Stimulated activated CD8-positive, alpha-beta memory T cell treated with anti-CD3 and anti-CD28 coated beads, Interleukin-2, amount 100 ng/mL, for 48 hours (primary cell): Measurements from ENCODE around the gene ALX4.

Experiments used
- DNase-seq, 2 donors: peaks; one replicate each; pipeline ENCODE4 v3.0.0-alpha.2; 2020; ENCODE audit warnings: low read depth in 2 of 2

Gene ALX4

DNA sequence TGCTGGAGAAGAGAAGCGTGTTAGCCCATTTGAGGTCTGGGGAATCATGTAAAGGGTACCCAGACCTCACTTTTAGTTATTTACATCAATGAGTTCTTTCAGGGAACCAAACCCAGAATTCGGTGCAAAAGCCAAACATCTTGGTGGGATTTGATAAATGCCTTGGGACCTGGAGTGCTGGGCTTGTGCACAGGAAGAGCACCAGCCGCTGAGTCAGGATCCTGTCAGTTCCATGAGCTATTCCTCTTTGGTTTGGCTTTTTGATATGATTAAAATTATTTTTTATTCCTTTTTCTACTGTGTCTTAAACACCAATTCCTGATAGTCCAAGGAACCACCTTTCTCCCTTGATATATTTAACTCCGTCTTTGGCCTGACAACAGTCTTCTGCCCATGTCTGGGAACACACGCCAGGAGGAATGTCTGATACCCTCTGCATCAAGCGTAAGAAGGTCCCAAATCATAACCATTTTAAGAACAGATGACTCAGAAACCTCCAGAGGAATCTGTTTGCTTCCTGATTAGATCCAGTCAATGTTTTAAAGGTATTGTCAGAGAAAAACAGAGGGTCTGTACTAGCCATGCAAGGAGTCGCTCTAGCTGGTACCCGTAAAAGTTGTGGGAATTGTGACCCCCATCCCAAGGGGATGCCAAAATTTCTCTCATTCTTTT is 65.2 kb downstream of the ALX4 start:
- DNase-seq = no peak

- DNase-seq = no peak
Measured at GRCh38 chr11:44243595-44244343, 66.2 kb downstream of the ALX4 start.

GRCh38 chr11:44243086-44243485 is 66.9 kb downstream of the ALX4 start:
- no peak for DNase-seq

GRCh38 chr11:44241851-44242250 is 68.1 kb downstream of the ALX4 start:
- no peak for DNase-seq

DNA sequence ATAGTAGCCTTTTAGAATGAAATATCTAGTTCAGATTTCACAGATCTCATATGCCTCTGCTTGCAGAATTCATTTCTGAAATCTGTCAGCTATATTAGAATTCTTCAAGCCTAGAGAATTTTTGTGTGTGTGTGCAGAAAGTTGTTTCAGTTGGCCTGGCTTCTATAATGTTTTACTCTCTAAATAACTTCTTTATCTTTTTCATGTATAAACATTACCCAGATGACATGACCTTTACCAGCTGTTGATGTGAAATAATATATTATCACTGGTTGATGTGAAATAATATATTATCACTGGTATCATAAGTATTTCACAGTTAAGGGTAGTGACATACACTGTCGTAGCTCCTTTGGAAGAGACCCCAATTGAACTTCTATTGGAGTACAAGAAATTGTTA is 72.8 kb downstream of the ALX4 start:
- DNase-seq = no peak

- no peak for DNase-seq
Measured at GRCh38 chr11:44236296-44236695, 73.6 kb downstream of the ALX4 start.

DNA sequence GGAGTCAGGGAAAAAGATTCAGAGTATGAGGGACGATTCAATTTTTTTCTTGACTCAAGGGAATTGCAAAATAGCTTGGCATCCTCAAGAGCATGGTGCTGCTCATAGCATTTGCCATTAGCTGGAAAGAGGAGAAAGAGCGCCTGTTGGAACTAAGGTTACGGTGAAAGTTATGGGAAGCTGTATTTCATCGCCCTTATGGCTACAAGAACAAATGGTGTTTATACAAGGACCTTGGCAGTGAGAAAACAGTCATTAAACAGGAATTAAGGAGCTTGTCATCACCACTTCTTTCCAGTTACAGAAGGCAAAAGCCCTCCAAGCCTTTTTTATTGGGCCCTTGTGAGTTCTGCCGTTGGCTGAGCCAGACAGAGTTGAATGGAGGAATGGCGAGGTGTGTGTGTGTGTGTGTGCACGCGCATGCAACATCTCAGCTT is 74.2 kb downstream of the ALX4 start:
- DNase-seq = no peak

DNA sequence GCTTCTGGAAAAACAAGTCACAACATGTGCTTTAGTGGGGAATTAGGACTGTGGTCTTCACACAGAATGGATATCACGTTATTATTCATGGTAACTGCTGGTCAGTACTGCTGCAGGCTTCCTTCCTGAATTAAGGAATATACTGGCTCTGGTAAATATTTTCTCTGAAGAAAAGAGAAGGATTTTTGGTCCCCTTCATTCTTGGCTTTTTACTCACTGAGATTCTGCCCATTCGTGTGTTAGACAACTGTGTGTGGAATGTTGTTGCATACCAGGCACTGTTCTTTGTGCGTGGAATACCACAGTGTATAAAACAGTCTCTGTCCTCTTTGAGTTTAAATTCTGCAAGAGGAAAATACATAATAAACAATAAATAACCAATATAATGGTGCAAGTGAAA is 80.3 kb downstream of the ALX4 start:
- no peak for DNase-seq

GRCh38 chr11:44229098-44229497 is 80.8 kb downstream of the ALX4 start:
- DNase-seq = no peak

- DNase-seq = no peak
Measured at GRCh38 chr11:44228379-44228778, 81.6 kb downstream of the ALX4 start.

- DNase-seq = no peak
Measured at GRCh38 chr11:44226945-44227344, 83.0 kb downstream of the ALX4 start.

- DNase-seq = no peak
Measured at GRCh38 chr11:44226490-44226889, 83.4 kb downstream of the ALX4 start.

DNA sequence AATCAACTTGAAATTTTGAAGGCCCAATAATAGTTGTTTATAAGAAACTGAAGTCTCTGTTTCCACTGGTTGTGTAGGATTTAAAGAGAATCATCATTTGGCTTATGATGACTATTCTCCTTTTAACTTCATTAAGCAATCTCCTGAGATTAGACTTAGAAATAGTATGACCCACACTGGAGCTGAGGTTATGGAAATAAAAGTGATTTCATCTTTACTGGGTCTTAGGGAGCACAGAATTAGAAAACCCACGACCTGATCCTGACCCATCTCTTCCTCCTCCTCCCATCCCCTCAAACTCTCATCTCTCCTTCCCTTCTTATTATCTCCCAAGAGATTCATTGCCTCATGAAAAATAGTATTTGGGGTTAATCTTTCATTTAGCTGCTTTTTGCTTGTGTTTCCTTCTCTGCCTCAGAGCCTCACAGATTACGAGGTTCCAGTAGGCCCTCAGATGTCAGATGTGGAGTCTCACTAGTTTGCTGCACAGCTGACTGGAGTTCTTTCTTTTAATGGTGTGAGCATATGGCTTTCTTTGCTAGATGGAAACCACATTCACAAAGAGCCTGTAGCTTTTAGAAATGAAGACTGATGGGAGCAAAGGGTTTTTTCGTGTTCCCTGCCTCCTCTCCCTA is 85.0 kb downstream of the ALX4 start:
- no peak for DNase-seq

GRCh38 chr11:44223238-44223637 is 86.7 kb downstream of the ALX4 start:
- no peak for DNase-seq

GRCh38 chr11:44221992-44222391 is 87.9 kb downstream of the ALX4 start:
- no peak for DNase-seq

DNA sequence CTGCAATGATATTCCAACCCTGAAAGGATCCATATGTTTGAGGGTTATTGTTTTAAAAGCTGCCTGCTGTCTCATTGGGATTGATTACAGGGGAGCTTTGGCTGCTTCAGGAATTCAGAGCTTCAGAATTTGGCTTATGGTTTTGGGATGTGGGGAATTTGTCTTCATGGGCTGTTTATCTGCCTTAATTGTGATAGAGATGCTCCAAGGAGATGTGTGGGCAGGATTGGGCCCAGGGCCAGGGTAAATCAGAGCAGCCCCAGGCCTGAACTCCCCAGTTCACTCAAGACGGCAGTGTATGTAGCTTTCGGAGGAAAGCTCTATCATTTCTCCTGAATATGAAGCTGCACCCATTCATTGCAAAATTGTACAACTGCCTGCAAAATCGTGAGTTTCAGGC is 88.5 kb downstream of the ALX4 start:
- DNase-seq = no peak

DNA sequence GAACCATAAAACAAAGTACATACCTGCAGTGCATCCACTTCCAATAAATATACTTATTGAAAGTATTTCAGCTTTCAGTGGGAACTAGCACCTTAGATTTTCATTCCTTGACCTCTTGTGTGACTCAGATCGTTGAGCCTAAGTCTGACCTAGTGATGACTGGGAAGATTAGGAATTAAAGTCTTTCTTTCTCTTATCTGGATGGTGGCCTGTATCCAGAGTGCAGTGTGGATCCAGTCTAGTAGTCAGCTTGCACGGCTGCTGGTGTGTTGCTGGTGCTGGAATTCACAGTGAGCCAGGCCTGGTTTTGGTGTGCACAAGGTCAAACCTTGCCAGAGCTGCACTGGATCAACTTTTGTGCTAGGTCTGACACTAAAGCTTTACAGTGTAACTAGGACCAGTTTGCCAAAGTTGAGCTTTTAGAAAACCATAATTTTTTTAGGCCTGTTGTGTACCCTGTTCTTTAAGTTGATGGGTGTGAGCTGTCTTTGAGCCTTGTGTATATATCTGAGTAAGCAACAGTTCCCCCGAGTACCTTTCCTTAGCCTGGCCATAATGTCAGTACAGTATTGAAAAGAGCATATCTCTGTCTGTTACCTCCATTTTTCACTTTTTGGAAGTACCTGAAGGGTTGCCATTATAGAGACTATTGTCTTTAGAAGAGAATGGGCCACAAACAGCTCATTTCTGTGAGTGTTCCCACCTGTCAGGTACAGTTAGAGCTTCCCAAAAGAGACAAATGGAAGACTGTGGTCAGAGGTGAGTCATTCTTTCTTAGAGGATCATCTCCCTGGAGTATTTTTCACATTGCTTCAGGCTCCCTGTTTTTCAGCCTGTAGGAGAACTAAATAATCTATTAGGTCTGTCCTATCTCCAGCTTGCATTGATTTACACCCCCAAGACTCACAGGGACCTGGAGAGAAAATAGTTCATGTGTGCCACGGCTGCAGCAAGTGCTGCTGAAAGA is 89.8 kb downstream of the ALX4 start:
- no peak for DNase-seq

DNA sequence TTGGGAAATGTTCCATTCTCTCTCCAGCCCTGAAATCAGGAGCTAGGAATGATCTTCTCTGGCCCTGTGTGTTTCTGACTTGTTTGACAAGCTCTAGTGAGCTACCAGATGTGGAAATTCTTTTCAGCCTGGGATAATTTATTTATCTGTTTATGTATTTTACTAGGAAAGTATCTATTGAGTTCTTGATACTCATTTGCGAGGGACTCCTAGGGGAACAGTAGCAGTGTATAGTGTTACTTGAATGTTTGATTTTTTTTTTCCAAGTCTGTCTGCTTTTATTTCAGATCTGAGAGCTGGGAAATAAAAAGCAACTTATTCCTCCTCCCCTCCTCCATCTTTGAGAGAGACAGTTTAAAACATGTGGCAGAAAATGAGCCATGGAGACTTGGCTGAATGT is 92.5 kb downstream of the ALX4 start:
- no peak for DNase-seq

GRCh38 chr11:44213148-44213547 is 96.8 kb downstream of the ALX4 start:
- DNase-seq = no peak

GRCh38 chr11:44212128-44212527 is 97.8 kb downstream of the ALX4 start:
- no peak for DNase-seq
